GM08714 (cell line): Measurements from ENCODE around the gene GLUL.

ENCODE experiments used
- H3K4me3 ChIP-seq: fragments of 200-500 bp; sonication (Bioruptor generic); 2 replicates; pipeline ENCODE4 v1.5.1; 2014; ENCODE audit warnings: mild to moderate bottlenecking, low read length, inconsistent platforms
- ZNF274 ChIP-seq: IDR thresholded peaks from 2 replicates; pipeline ENCODE4 v1.6.1; 2012; ENCODE audit warnings: mild to moderate bottlenecking, low read depth, low read length

Gene GLUL

GRCh38 chr1:182366596-182366995, 25.0 kb downstream of the GLUL start:
- H3K4me3 ChIP-seq = no peak overlapping the region
- TF ChIP-seq ZNF274 = no peak

- no peak overlapping the region for H3K4me3 ChIP-seq
- TF ChIP-seq ZNF274 = no peak
Measured at GRCh38 chr1:182359645-182360044, 31.9 kb downstream of the GLUL start.

GRCh38 chr1:182357913-182358312, 33.7 kb downstream of the GLUL start:
- H3K4me3 ChIP-seq = no peak overlapping the region
- TF ChIP-seq ZNF274 = no peak

- TF ChIP-seq ZNF274 = no peak
- no peak overlapping the region for H3K4me3 ChIP-seq
Measured at GRCh38 chr1:182357171-182357570, 34.4 kb downstream of the GLUL start.

- no peak overlapping the region for H3K4me3 ChIP-seq
- TF ChIP-seq ZNF274 = no peak
Measured at GRCh38 chr1:182355723-182356098, 35.9 kb downstream of the GLUL start.

GRCh38 chr1:182351790-182352364, 39.7 kb downstream of the GLUL start:
- TF ChIP-seq ZNF274 = no peak
- no peak overlapping the region for H3K4me3 ChIP-seq

GRCh38 chr1:182350839-182351238, 40.8 kb downstream of the GLUL start:
- no peak for TF ChIP-seq ZNF274

GRCh38 chr1:182348961-182349747, 42.4 kb downstream of the GLUL start:
- TF ChIP-seq ZNF274 = no peak
- no peak overlapping the region for H3K4me3 ChIP-seq

More at GRCh38 chr1:182350839-182351238, 40.8 kb downstream of the GLUL start:
- H3K4me3 ChIP-seq = no peak overlapping the region

- no peak overlapping the region for H3K4me3 ChIP-seq
- TF ChIP-seq ZNF274 = no peak
Measured at GRCh38 chr1:182347019-182347418, 44.6 kb downstream of the GLUL start.

GRCh38 chr1:182340233-182341058, 51.1 kb downstream of the GLUL start:
- TF ChIP-seq ZNF274 = no peak
- H3K4me3 ChIP-seq = no peak overlapping the region

GRCh38 chr1:182339684-182340083, 51.9 kb downstream of the GLUL start:
- TF ChIP-seq ZNF274 = no peak
- H3K4me3 ChIP-seq = no peak overlapping the region

GRCh38 chr1:182338806-182339370, 52.7 kb downstream of the GLUL start:
- TF ChIP-seq ZNF274 = no peak
- H3K4me3 ChIP-seq = no peak overlapping the region

GRCh38 chr1:182337736-182338571, 53.6 kb downstream of the GLUL start:
- TF ChIP-seq ZNF274 = no peak
- H3K4me3 ChIP-seq = no peak overlapping the region
